ENCODE data around the gene FAM161A.
"Not testable (repeated sequence)": the region's sequence is repeated elsewhere in the genome, so short reads cannot be mapped to it uniquely, and the experiment has no call there.

FAM161A gene

DNA sequence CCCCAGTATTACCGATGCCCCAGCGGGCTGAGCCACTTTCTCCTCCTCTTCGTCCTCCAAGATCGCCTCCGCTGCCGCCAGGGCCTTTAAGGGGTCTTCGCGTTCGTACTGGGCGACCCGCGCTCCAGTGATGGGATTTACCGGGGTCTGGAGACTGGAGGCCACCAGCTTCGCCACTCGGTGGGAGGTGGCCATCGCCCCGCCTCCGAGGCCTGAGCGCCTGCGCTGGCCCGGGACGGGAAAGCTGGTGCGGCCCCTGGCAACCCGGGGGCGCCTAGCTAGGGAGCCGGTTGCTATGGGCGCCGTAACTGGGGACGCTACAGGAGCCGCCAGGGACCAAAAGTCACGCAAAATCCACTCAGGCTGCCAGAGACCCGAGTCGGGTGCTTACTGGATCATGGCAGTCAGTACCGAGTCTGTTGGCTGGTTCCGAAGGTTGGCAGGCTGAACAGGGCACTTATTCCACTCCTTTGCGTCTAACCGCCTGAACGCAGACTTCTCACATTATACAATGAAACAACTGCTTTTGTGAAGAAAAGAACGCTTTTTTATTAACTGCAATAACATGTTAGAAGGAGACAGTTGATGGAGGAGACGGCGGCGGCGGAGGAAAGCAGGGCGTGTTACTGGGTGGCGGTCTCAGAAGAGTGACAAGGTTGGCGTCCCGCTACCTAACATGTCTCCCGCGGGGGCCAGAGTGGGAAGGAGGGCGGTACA lies at the start of gene FAM161A:
FAM161A (minus strand) TSS at position 214 of the 717 bp plus-strand sequence; CDS start at position 195, 19 bp downstream.
- peak; percentile 93 for DNase-seq (ENCODE audit: low spot score)

DNA sequence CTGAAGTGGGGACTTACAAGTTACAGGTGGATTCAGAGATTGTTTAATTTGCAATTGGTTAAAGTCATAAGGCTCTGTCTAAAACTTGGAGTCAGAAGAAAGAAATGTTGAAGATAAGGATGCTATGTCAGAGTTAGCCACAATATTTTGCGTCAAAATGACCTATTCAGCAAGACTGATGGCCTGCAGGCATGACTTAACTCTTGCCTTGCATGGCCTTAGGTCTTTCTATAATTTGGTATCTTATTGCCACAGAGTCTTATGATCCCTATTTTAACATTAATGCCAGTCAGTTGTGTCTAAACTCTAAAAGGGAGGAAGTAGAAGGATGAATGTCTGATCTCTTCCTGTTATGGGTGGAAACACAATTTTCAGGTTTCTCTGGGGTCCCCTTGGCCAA lies 46.4 kb upstream of the FAM161A start:
- no peak for DNase-seq (ENCODE audit: low spot score)

DNA sequence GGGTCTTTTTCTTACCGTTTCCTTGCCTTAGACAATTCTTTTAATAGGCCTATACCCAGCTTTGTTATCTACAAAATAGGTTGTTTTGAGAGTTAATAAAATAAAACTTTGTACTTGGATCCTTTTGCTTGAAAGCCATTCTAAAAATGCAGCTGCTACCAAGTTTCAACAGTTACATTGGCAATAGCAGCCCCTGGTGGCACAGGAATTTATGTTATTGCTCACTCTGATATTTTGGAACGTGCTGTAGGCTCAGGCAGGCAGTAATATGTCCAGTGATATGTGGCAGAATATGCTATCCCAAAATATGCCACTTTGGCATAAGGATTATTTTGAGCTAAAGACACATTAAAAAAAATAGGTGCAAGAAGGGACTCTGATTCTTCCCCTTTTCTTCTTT lies 45.0 kb upstream of the FAM161A start:
- DNase-seq (ENCODE audit: low spot score), result no peak

DNA sequence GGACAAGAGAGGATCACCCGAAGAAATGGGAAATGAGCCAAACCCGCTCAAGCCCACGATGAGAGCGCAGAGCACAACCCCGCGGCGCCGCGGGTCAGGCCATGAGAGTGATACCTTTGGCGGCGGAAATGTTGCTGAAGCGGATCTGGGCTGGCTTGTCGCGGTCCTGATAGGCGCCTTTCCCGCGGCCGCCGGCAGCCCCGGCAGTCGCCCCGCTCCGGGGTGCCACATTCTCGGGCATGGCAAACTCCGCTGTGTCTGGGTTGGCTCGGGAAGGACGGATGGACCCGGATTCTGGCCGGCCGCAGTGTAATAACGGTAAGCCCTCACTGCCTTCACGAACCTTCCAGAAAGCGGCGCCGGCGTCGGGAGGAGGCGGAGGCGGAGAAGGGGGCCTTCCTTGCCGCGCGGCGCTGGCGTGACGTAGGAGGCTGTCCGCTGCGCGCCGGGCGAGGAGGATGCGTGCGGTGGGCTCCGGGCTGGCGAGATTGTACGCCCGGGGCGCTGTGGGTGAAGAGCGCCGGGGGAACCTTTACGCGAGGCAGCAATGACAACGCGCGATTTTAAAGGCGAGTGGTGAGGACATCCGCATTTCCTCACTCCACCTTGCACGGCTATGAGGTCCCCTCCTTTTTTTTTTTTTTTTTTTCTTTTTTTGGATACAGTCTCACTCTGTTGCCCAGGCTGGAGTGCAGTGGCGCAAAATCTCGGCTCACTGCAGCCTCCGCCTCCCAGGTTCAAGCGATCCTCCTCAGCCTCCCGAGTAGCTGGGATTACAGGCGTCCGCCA lies 34.6 kb upstream of the FAM161A start, which contains the start of gene CCT4:
CCT4 (minus strand) TSS at position 390 of the 789 bp plus-strand sequence; CDS start at position 241, 149 bp downstream.
- peak; percentile 94 for DNase-seq (ENCODE audit: low spot score)

DNA sequence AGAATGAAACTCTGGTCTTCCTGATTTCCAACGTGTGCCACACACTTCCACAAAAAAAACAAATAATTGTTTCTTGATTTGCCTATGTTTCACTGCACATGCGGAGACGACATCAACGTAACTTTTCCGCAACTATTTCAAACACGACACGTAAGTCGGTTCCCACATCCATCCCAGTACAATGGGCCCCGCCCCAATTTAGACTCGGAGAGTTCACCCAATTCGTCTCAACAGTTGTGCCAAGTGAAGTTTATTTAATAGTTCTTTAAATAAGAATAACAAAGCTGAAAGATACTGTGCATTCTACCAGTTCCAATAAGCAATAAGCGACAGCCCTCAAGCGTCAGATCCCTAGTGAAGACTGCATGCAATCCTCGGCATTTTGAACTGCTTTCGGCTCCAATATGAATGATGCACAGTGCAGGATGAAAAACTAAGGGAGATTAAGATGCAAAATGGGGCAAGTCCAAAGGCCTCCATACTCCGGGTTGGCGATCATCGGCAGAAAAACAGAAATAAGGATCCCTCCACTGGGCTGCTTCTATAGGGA lies 33.9 kb upstream of the FAM161A start:
- no peak for DNase-seq (ENCODE audit: low spot score)

GRCh38 chr2:61885896-61886603 lies 32.2 kb upstream of the FAM161A start:
- DNase-seq (ENCODE audit: low spot score), result no peak

DNA sequence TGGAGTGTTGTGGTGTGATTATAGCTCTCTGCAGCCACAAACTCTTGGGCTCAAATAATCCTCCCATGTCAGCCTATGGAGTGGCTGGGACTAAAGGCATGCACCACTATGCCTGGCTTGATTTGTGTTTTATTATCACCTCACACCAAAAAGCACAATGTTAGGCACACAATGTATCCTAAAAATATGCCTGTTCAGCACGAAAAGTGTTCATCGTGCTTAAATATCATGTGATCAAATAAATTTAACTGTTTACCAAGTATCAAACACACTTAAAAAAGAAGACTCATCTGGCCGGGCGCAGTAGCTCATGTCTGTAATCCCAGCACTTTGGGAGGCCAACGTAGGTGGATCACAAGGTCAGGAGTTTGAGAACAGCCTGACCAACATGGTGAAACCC lies 29.0 kb upstream of the FAM161A start:
- no peak for DNase-seq (ENCODE audit: low spot score)

DNA sequence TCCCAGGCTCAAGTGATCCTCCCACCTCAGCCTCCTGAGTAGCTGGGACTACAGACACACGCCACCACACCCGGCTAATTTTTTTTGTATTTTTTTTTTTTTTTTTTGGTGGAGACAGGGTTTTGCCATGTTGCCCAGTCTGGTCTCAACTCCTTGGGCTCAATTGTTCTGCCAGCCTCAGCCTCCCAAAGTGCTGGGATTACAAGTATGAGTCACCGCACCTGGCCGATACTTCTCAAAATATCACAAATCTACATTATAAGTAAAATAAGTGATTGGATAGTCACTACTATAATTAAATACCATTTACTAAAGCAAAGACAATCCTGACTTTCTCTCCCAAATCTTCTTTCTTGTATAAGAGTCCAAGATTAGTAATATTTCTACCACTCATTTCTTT lies 25.5 kb upstream of the FAM161A start:
- DNase-seq (ENCODE audit: low spot score), result not testable (repeated sequence)

GRCh38 chr2:61878761-61879160 lies 24.9 kb upstream of the FAM161A start:
- DNase-seq (ENCODE audit: low spot score), result no peak

DNA sequence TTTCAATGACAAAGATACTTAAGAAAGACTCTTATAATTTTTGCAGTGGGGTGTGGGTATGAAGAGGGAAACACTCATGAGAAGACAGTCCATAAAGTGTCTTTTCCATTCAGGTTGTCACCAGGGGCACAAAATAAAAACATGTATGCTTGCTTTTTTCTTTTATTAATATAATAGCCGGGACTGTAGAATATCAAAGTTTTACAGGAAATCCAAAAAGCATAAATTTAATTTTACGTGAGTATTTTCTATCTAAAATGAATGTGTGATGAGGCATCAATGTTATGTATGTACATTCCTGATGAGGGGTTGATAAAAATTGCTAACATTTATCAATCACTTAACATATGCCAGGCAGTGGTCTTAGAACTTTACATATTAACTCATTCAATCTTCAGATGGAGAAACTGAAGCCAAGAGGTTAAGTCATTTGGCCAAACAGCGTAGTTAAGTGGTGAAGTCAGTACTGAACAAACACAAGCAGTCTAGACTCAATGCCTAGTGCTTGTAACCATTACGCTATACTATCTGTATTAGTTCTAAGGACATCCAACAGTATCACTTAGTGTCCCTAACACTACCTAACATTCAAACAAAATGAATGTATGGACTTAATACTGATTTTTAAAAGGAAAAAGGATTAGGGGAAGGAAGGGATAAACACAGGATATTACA lies 23.8 kb upstream of the FAM161A start:
- DNase-seq (ENCODE audit: low spot score), result no peak

DNA sequence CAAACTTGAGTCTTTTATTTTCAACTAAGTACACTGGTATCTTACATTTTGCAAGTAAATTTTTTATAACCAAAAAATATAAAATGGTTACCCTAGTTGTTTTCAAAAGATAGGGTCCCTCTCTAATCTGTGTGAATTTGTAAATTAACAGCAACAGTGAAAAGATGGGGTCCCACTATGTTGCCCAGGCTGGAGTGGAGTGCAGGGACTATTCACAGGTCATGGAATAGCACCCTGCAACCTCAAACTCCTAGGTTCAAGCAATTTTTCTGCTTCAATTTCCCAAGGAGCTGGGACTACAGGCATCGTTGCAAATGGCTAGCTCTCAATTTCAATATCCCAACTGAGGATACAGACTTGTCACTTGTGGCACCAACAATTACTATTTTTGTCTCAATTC lies 22.5 kb upstream of the FAM161A start:
- no peak for DNase-seq (ENCODE audit: low spot score)

DNA sequence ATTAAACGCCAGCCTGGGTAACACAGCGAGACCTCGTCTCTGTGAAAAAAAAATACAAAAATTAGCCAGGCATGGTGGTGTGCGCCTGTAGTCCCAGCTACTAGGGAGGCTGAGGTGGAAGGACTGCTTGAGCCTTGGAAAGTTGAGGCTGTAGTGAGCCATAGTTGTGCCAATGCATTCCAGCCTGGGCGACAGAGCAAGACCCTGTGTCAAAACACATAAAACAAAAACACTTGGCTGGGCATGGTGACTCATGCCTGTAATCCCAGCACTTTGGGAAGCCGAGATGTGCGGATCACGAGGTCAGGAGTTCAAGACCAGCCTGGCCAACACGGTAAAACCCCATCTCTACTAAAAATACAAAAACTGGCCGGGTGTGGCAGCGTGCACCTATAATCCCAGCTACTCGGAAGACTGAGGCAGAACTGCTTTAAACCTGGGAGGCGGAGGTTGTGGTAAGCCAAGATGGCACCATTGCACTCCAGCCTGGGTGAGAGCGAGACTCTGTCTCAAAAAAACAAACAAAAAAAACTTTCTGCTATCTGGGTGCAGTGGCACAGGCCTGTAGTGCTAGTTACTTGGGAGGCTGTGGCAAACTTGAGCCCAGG lies 12.7 kb upstream of the FAM161A start:
- not testable (repeated sequence) for DNase-seq (ENCODE audit: low spot score)

GRCh38 chr2:61862085-61862484 lies 8.2 kb upstream of the FAM161A start:
- DNase-seq (ENCODE audit: low spot score), result no peak

DNA sequence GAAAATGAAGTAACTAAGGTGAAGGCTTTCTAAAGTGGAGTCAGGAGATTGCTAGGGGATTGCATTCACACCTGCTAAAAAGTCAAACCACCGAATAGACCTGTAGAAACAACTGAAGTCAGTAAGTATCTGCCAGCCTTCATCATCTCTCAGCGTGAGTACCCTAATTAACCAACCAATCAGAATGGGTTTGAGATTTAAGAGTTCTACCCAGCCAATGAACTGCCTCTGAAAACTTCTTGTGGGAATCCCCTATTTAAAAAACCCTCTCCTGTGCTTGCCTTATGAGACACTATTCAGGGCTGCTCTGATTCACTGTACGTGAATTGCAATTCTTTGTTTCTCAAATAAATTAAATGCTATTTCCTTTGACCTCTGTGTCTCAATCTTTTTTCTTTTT lies 3.4 kb upstream of the FAM161A start:
- no peak for DNase-seq (ENCODE audit: low spot score)

GRCh38 chr2:61855318-61855613 lies 1.4 kb upstream of the FAM161A start:
- no peak for DNase-seq (ENCODE audit: low spot score)

DNA sequence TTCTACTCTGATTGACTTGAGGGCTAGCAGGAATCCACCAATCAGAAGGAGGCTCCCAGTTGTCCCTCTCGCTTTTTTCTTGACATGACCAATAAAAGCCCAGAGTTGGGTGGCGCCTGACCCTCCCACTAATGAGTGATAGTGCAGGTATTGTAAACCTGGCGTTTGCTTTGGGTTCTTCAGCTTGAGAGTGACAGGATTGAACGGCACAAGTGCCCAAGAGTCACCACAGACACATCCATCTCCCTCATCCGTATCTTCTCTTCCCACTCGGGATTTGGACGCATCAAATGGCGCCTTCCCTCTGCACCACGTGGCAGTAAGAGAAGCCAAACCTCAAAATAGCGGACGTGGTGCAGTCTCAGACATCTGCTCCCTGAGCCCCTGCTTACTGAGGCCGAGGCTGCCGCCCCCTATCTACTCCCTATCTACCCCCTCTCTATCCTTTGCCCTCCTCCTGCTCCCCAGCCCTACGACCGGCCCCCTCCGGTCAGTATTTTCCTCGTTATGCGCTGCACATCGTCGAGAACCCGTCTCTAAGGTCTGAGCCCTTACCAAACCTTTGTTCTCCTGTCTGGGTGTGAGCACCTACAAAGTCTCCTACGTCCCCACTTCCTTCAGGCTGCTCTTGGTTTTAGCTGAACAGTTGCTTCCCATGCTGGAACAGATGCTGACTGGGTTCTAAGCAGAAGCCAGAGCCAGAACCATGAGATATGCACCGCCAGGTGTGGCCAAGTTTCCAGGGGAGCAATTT lies 881 bp upstream of the FAM161A start:
- DNase-seq (ENCODE audit: low spot score), result peak; percentile 89

DNA sequence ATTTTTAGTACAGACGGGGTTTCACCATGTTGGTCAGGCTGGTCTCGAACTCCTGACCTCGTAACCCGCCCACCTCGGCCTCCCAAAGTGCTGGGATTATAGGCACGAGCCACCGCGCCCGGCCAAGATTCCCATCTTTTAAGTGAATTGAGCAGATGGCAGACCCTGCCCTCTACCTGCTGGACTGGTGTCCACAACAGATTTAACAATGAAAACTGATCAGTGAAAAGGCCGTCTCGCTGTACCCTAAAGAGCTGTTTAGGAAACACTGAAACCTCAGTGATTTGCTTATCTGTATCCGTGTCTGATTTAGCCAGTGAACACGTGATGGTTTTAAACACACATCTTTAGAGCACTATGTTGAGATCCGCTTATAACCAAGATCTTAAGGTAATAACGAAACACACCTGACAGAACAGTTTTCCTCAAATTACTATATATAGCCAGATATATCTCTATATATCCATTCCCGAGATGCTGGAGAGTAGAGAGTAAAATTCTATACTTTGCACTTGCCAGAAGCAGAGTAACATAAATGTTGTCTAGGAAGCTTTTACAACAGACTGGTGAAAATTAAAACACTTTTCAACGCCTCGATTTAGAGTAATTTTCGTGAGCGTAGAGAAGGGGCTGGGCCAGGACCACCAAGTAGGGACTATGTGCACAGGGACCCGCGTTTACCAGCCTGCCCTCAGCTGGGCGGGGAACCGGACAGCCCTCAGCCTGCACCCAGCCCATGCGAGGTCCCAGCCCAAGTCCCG lies 594 bp downstream of the FAM161A start:
- DNase-seq (ENCODE audit: low spot score), result no peak

GRCh38 chr2:61851270-61851669 lies 2.6 kb downstream of the FAM161A start:
- DNase-seq (ENCODE audit: low spot score), result not testable (repeated sequence)

- no peak for DNase-seq (ENCODE audit: low spot score)
Observed at GRCh38 chr2:61845320-61845719, 8.5 kb downstream of the FAM161A start.

DNA sequence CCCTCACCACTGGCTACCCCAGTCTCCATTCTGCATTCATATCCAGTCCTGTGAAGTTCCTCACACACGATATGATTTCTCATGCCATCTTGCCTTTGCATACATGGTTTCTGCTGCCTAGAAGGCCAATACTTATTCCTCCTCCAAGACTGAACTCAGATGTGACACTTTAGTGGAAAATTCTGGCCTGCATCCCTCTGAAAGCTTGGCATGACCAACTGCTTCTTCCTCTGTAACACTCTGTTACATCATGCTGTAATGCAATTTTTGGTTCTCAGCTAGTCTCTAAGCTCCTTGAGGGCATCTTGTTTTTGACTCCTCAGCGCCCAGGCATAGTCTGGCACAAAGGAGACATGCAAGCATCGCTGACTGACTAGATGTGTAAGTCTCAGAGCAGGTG lies 12.6 kb downstream of the FAM161A start:
- no peak for DNase-seq (ENCODE audit: low spot score)
